ENCODE measurements around the gene HNRNPA0. TPM values are rescaled to one million over a fixed set of nuclear protein-coding genes. Genes with fewer than 3 reads are reported as not detected.

The HNRNPA0 gene
- polyA plus RNA-seq, 1 donor from 2014 or later: 80.3 TPM

- Histone ChIP-seq H3K36me3 (ENCODE audit: insufficient read depth, low read length) (no peaks in the 10 kb centered on the region), H3K9ac (ENCODE audit: low read length) (no peak overlapping the region), H3F3A (ENCODE audit: insufficient read depth, low read length, poor library complexity, severe bottlenecking) (no peaks in the 10 kb centered on the region), H3K79me2 (replicated peaks; ENCODE audit: insufficient read depth, low read length) (no peaks in the 10 kb centered on the region), H2AFZ (ENCODE audit: low read depth, low read length) (no peak overlapping the region), H3K4me3 (ENCODE audit: low read length) (no peak overlapping the region), H3K27me3 (ENCODE audit: insufficient read depth, low read depth, low read length) (no peaks in the 10 kb centered on the region), H3K4me2 (ENCODE audit: low read length) (no peak overlapping the region), H3K9me3 (ENCODE audit: low read length) (no peaks in the 10 kb centered on the region), H4K20me1 (ENCODE audit: insufficient read depth) (no peaks in the 10 kb centered on the region), H3K9me2 (ENCODE audit: insufficient read depth, low read length) (no peaks in the 10 kb centered on the region), H3K27ac (ENCODE audit: low read length) (no peak overlapping the region)
- TF ChIP-seq RAD21 (conservative IDR thresholded peaks at IDR 0.05): no peak
- no peak for TF ChIP-seq SMC3 (conservative IDR thresholded peaks at IDR 0.05; ENCODE audit: poor library complexity)
- no peak for TF ChIP-seq EZH2 (IDR thresholded peaks at IDR 0.05; ENCODE audit: borderline replicate concordance, insufficient read depth, low read length, poor library complexity, severe bottlenecking)
- TF ChIP-seq, protein P1, sequence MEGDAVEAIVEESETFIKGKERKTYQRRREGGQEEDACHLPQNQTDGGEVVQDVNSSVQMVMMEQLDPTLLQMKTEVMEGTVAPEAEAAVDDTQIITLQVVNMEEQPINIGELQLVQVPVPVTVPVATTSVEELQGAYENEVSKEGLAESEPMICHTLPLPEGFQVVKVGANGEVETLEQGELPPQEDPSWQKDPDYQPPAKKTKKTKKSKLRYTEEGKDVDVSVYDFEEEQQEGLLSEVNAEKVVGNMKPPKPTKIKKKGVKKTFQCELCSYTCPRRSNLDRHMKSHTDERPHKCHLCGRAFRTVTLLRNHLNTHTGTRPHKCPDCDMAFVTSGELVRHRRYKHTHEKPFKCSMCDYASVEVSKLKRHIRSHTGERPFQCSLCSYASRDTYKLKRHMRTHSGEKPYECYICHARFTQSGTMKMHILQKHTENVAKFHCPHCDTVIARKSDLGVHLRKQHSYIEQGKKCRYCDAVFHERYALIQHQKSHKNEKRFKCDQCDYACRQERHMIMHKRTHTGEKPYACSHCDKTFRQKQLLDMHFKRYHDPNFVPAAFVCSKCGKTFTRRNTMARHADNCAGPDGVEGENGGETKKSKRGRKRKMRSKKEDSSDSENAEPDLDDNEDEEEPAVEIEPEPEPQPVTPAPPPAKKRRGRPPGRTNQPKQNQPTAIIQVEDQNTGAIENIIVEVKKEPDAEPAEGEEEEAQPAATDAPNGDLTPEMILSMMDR (IDR thresholded peaks at IDR 0.05; ENCODE audit: poor library complexity, severe bottlenecking): no peak
- TF ChIP-seq POLR2AphosphoS5 (IDR thresholded peaks at IDR 0.05): no peak
These were observed 53.9 kb downstream of the HNRNPA0 start for GRCh38 chr5:137700282-137700680.

DNA sequence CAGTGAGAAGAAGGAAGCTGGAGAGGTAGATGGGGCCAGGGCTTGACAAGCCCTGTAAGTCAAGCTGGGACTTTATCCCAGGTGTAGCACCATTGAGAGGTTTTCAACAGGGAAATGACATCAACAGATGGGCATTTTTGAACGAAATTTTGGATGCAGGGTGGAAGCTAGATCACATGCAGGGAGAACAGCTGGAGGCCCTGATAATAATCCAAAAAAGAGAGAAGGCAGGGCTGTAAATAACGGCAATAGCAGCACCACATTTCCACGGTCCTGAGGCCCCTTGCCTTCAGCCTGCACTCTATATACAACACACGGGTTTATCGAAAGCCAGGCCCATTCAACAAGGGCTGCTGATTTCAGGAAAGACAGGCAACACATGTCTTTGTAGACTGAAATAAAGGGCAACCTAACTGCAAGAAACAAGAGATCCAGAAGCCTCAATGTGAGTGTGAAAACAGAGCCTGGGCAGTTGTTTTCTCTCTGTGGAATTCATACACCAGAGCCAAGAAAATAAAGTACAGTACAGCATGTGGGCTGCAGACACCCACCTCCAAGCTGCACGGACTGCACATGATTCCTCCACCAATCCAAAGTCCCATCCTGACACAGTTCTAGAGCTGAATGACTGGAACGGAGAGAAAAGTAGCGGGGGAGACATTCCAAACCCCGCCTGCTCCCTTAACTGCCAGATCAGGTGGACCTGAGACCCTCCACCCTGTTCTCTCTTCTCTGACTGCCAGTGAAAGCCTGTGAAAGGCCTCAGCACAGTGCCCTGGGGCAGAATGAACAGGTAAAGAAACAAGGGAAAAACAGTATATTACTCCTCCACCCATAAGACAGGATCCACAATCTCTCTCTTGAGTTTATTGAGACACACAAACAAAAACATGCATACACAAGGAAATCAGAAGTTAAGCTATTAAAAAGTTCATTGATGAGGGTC lies 54.6 kb downstream of the HNRNPA0 start:
- Histone ChIP-seq H3K27ac (ENCODE audit: low read length) (no peak overlapping the region), H3K79me2 (replicated peaks; ENCODE audit: insufficient read depth, low read length) (no peaks in the 10 kb centered on the region), H2AFZ (ENCODE audit: low read depth, low read length) (no peak overlapping the region), H3K9me2 (ENCODE audit: insufficient read depth, low read length) (no peaks in the 10 kb centered on the region), H3F3A (ENCODE audit: insufficient read depth, low read length, poor library complexity, severe bottlenecking) (no peaks in the 10 kb centered on the region), H3K4me2 (ENCODE audit: low read length) (no peak overlapping the region), H3K4me3 (ENCODE audit: low read length) (no peak overlapping the region), H3K27me3 (ENCODE audit: insufficient read depth, low read depth, low read length) (no peaks in the 10 kb centered on the region), H4K20me1 (ENCODE audit: insufficient read depth) (no peaks in the 10 kb centered on the region), H3K36me3 (ENCODE audit: insufficient read depth, low read length) (no peaks in the 10 kb centered on the region), H3K9ac (ENCODE audit: low read length) (no peak overlapping the region), H3K9me3 (ENCODE audit: low read length) (no peaks in the 10 kb centered on the region)
- TF ChIP-seq EZH2 (IDR thresholded peaks at IDR 0.05; ENCODE audit: borderline replicate concordance, insufficient read depth, low read length, poor library complexity, severe bottlenecking): no peak
- no peak for TF ChIP-seq RAD21 (conservative IDR thresholded peaks at IDR 0.05)
- no peak for TF ChIP-seq POLR2AphosphoS5 (IDR thresholded peaks at IDR 0.05)
- no peak for TF ChIP-seq SMC3 (conservative IDR thresholded peaks at IDR 0.05; ENCODE audit: poor library complexity)
- no peak for TF ChIP-seq EP300 (conservative IDR thresholded peaks at IDR 0.05; ENCODE audit: poor library complexity, severe bottlenecking)
- TF ChIP-seq, protein P2, sequence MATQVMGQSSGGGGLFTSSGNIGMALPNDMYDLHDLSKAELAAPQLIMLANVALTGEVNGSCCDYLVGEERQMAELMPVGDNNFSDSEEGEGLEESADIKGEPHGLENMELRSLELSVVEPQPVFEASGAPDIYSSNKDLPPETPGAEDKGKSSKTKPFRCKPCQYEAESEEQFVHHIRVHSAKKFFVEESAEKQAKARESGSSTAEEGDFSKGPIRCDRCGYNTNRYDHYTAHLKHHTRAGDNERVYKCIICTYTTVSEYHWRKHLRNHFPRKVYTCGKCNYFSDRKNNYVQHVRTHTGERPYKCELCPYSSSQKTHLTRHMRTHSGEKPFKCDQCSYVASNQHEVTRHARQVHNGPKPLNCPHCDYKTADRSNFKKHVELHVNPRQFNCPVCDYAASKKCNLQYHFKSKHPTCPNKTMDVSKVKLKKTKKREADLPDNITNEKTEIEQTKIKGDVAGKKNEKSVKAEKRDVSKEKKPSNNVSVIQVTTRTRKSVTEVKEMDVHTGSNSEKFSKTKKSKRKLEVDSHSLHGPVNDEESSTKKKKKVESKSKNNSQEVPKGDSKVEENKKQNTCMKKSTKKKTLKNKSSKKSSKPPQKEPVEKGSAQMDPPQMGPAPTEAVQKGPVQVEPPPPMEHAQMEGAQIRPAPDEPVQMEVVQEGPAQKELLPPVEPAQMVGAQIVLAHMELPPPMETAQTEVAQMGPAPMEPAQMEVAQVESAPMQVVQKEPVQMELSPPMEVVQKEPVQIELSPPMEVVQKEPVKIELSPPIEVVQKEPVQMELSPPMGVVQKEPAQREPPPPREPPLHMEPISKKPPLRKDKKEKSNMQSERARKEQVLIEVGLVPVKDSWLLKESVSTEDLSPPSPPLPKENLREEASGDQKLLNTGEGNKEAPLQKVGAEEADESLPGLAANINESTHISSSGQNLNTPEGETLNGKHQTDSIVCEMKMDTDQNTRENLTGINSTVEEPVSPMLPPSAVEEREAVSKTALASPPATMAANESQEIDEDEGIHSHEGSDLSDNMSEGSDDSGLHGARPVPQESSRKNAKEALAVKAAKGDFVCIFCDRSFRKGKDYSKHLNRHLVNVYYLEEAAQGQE (IDR thresholded peaks at IDR 0.05; ENCODE audit: borderline replicate concordance): no peak
- TF ChIP-seq, protein P1 (IDR thresholded peaks at IDR 0.05; ENCODE audit: poor library complexity, severe bottlenecking): no peak
